GM12878 (cell line): ENCODE data around the gene COQ4. TPM values are rescaled to one million over a fixed set of nuclear protein-coding genes. Genes with fewer than 3 reads are reported as not detected.

Experiments
- ATAC-seq: fragments of 200-7000 bp; cut with Tn5 transposase; 3 replicates; pipeline ENCODE4 v1.9.1; 2020; ENCODE audit warnings: mild to moderate bottlenecking, moderate library complexity
- BruUV-seq: library from RNA; stranded (reverse); fragments of 400-500 nt; replicated peaks from 2 replicates; lab custom pipeline; 2021; lab: Mats Ljungman, UMichigan
- CTCF ChIA-PET: fragments of 300-600 bp; sonication (Branson Sonifier 250); formaldehyde crosslinking; extraction: SDS; loops from one replicate; lab custom pipeline; 2021; ENCODE audit warnings: inconsistent platforms; lab: Yijun Ruan, JAX
- POLR2A ChIA-PET: fragments of 350-600 bp; formaldehyde crosslinking; extraction: SDS; loops from one replicate; lab custom pipeline; 2021; ENCODE audit warnings: inconsistent platforms; lab: Charles Lee
- RAD21 ChIA-PET: fragments of 300-600 bp; sonication (Branson Sonifier 250); formaldehyde crosslinking; loops from one replicate; lab custom pipeline; 2023; ENCODE audit warnings: antibody characterized with exemption; ENCODE audit not compliant: unreplicated experiment; lab: Charles Lee
- SMC1A ChIA-PET: fragments of 300-600 bp; sonication (Branson Sonifier 250); formaldehyde crosslinking; loops from one replicate; lab custom pipeline; 2023; ENCODE audit not compliant: unreplicated experiment, uncharacterized antibody; lab: Charles Lee
- DNase-seq: peaks from one replicate; pipeline ENCODE4 v3.0.0-alpha.2; 2011; ENCODE audit warnings: low read depth, low spot score
- FAIRE-seq: peaks from 3 replicates; lab custom pipeline; 2011; peaks lifted over from hg19 to GRCh38; lab: Jason Lieb, UNC
- H2AFZ ChIP-seq: 2 replicates; pipeline ENCODE4 v1.6.0; 2011; ENCODE audit warnings: low read depth, low read length, control low read depth; ENCODE audit not compliant: control insufficient read depth
- H3K27ac ChIP-seq: 2 replicates; pipeline ENCODE4 v1.5.1; 2011; ENCODE audit warnings: control low read depth; ENCODE audit not compliant: control insufficient read depth, insufficient read depth
- H3K27me3 ChIP-seq, 2 experiments: replicated peaks in 1 of 2; 2 replicates each; pipeline versions ENCODE4 v1.6.0 to v1.6.1; 2011; ENCODE audit warnings: low read length in 1 of 2; ENCODE audit not compliant: control insufficient read depth in 2 of 2, insufficient read depth in 2 of 2
- H3K36me3 ChIP-seq, 2 experiments: 2 replicates each; pipeline ENCODE4 v1.5.1; 2011; ENCODE audit warnings: low read length in 1 of 2; ENCODE audit not compliant: control insufficient read depth in 2 of 2, insufficient read depth in 2 of 2
- H3K4me1 ChIP-seq: 2 replicates; pipeline ENCODE4 v1.6.1; 2011; ENCODE audit warnings: mild to moderate bottlenecking, low read length, moderate library complexity, mixed read lengths; ENCODE audit not compliant: control insufficient read depth, insufficient read depth
- H3K4me2 ChIP-seq: 2 replicates; pipeline ENCODE4 v1.6.0; 2011; ENCODE audit warnings: control low read depth; ENCODE audit not compliant: control insufficient read depth, insufficient read depth
- H3K4me3 ChIP-seq: fragments of 200-600 bp; sonication (generic); 2 replicates; pipeline ENCODE4 v1.5.1; 2016
- H3K79me2 ChIP-seq: 2 replicates; pipeline ENCODE4 v1.6.0; 2011; ENCODE audit warnings: low read length; ENCODE audit not compliant: control insufficient read depth, insufficient read depth
- H3K9ac ChIP-seq: 2 replicates; pipeline ENCODE4 v1.8.0; 2011; ENCODE audit warnings: low read length, control low read depth, mixed read lengths; ENCODE audit not compliant: control insufficient read depth, insufficient read depth
- H3K9me3 ChIP-seq: replicated peaks from 3 replicates; pipeline ENCODE4 v1.5.1; 2011; ENCODE audit warnings: mild to moderate bottlenecking, low read length; ENCODE audit not compliant: control insufficient read depth, insufficient read depth
- H4K20me1 ChIP-seq: 2 replicates; pipeline ENCODE4 v1.6.0; 2011; ENCODE audit not compliant: control insufficient read depth, insufficient read depth
- ATF7 ChIP-seq: fragments of 450-650 bp; IDR thresholded peaks from 2 replicates; pipeline ENCODE4 v1.6.1; 2016; ENCODE audit warnings: low read depth, mild to moderate bottlenecking
- BACH1 ChIP-seq: fragments of 450-650 bp; IDR thresholded peaks from 2 replicates; pipeline ENCODE4 v1.6.1; 2017; ENCODE audit warnings: mild to moderate bottlenecking, borderline replicate concordance
- BCL11A ChIP-seq: IDR thresholded peaks from 2 replicates; pipeline ENCODE4 v1.6.1; 2011; ENCODE audit warnings: low read depth, low read length
- CBX3 ChIP-seq: fragments of 200-600 bp; sonication (generic); IDR thresholded peaks from 2 replicates; pipeline ENCODE4 v1.6.1; 2016; ENCODE audit warnings: low read depth, borderline replicate concordance
- CHD4 ChIP-seq: fragments of 200-600 bp; sonication (generic); IDR thresholded peaks from 2 replicates; pipeline ENCODE4 v1.6.1; 2016; ENCODE audit warnings: mild to moderate bottlenecking
- CREB1 ChIP-seq: IDR thresholded peaks from 2 replicates; pipeline ENCODE4 v1.6.1; 2012; ENCODE audit warnings: low read depth, mild to moderate bottlenecking, inconsistent platforms
- CTCF ChIP-seq, 3 experiments: IDR thresholded peaks in 2 of 3; conservative IDR thresholded peaks in 1 of 3; 2 replicates each; pipeline ENCODE4 v1.5.1; 2011; ENCODE audit warnings: low read depth in 3 of 3, low read length in 3 of 3, mild to moderate bottlenecking in 3 of 3, control low read depth in 2 of 3, moderate library complexity in 2 of 3, inconsistent platforms in 1 of 3, mixed read lengths in 1 of 3; ENCODE audit not compliant: control insufficient read depth in 2 of 3, insufficient read depth in 1 of 3; ENCODE audit errors: extremely low read depth in 1 of 3
- JUND ChIP-seq: IDR thresholded peaks from 2 replicates; pipeline ENCODE4 v1.6.1; 2012; ENCODE audit warnings: low read depth, mild to moderate bottlenecking, low read length, improper control_type of control experiment, moderate library complexity
- LARP7 ChIP-seq: fragments of 450-650 bp; IDR thresholded peaks from 2 replicates; pipeline ENCODE4 v1.6.1; 2017; ENCODE audit warnings: mild to moderate bottlenecking
- NFXL1 ChIP-seq: fragments of 450-650 bp; IDR thresholded peaks from 2 replicates; pipeline ENCODE4 v1.6.1; 2017; ENCODE audit warnings: antibody characterized with exemption, mild to moderate bottlenecking, borderline replicate concordance
- POU2F2 ChIP-seq: IDR thresholded peaks from 3 replicates; pipeline ENCODE4 v1.6.1; 2011; ENCODE audit warnings: low read depth, mild to moderate bottlenecking, low read length, borderline replicate concordance
- PRDM15 ChIP-seq: fragments of 450-650 bp; formaldehyde crosslinking; IDR thresholded peaks from 2 replicates; pipeline ENCODE4 v1.4.0; 2020; ENCODE audit warnings: mild to moderate bottlenecking, moderate library complexity
- RAD51 ChIP-seq: fragments of 450-650 bp; IDR thresholded peaks from 2 replicates; pipeline ENCODE4 v1.6.1; 2016; ENCODE audit warnings: moderate library complexity, mild to moderate bottlenecking, inconsistent platforms
- RBBP5 ChIP-seq: fragments of 200-600 bp; sonication (generic); conservative IDR thresholded peaks from 2 replicates; pipeline ENCODE4 v1.6.1; 2016
- RELA ChIP-seq: fragments of 450-650 bp; IDR thresholded peaks from 2 replicates; pipeline ENCODE4 v1.8.0; 2014; ENCODE audit warnings: borderline replicate concordance; ENCODE audit not compliant: partially characterized antibody
- SREBF2 ChIP-seq: IDR thresholded peaks from 2 replicates; pipeline ENCODE4 v1.6.1; 2012; ENCODE audit warnings: mild to moderate bottlenecking, low read length
- SUZ12 ChIP-seq: fragments of 200-600 bp; sonication (generic); IDR thresholded peaks from one replicate; pipeline ENCODE4 v1.6.1; 2018; ENCODE audit warnings: antibody characterized with exemption, mild to moderate bottlenecking; ENCODE audit not compliant: unreplicated experiment
- TARDBP ChIP-seq: IDR thresholded peaks from 2 replicates; pipeline ENCODE4 v1.6.1; 2016; ENCODE audit warnings: borderline replicate concordance
- TCF7 ChIP-seq: IDR thresholded peaks from 2 replicates; pipeline ENCODE4 v1.6.1; 2014; ENCODE audit warnings: antibody characterized with exemption, borderline replicate concordance
- YBX1 ChIP-seq: fragments of 450-650 bp; IDR thresholded peaks from 2 replicates; pipeline ENCODE4 v1.6.1; 2016; ENCODE audit warnings: antibody characterized with exemption
- WGBS: methylation state at CpG from one replicate; pipeline ENCODE4 v1.1.6; 2016; ENCODE audit warnings: low lambda C conversion rate; ENCODE audit not compliant: insufficient replicate concordance, insufficient coverage; ENCODE audit errors: missing lambda C conversion rate; 5-methylcytosine and 5-hydroxymethylcytosine counted together
- in situ Hi-C: fragments of 300-500 bp; cut with MboI; formaldehyde crosslinking; loops from 9 replicates; pipeline ENCODE4 v1.14.3; 2018; ENCODE audit warnings: mixed read lengths
- intact Hi-C: fragments of 100-400 bp; cut with micrococcal nuclease; formaldehyde crosslinking; loops from one replicate; pipeline ENCODE4 v1.14.2; 2022; ENCODE audit not compliant: unreplicated experiment
- polyA plus RNA-seq, 11 experiments: library from polyadenylated mRNA; depleted of rRNA in 4 of 11; unstranded in 6 of 11; stranded (reverse) in 5 of 11; fragments of >200 nt; fragmentation: Nextera tagmentation in 4 of 11; fragmentation: Illumina TruSeq in 1 of 11; extraction: Ambion mirVana in 4 of 11; extraction: Trizol in 1 of 11; gene quantifications; 1 replicate in 1 of 11; 2 replicates in 10 of 11; pipeline versions ENCODE4 v1.2.1 to v1.2.3, GENCODE V29; 2011 to 2016; ENCODE audit warnings: inconsistent platforms in 2 of 11, missing spikeins in 2 of 11, low read depth in 1 of 11
- total RNA-seq, 4 experiments: library from RNA; depleted of rRNA in 3 of 4; stranded (reverse); fragments of >200 nt in 3 of 4; fragmentation: Illumina TruSeq in 1 of 4; extraction: Trizol in 1 of 4; gene quantifications; 2 replicates each; pipeline versions ENCODE4 v1.2.1 to v1.2.3, GENCODE V29; 2013 to 2021

Gene COQ4
- total and polyA plus RNA-seq, 10 of the 15 experiments (the other 5 are each of a cell fraction or from before 2014, with no cell fraction given), result 3.8 to 64.1 (median 38.6) TPM

- Histone ChIP-seq H3K9ac (no peak overlapping the region), H3K4me2 (no peak overlapping the region), H4K20me1 (no peaks in the 10 kb centered on the region), H3K4me1 (no peaks in the 10 kb centered on the region), H3K4me3 (no peak overlapping the region), H3K36me3 (peaks cover 0 to 5% of the 10 kb centered on the region in 2 experiments; a peak in 2 of 4 replicates), H3K27ac (no peak overlapping the region), H3K9me3 (no peaks in the 10 kb centered on the region), H3K79me2 (no peaks in the 10 kb centered on the region), H3K27me3 (no peaks in the 10 kb centered on the region), H2AFZ (no peak overlapping the region)
- RAD21 ChIA-PET, result no interaction called here
- BruUV-seq, result no TSS peak
- 97% methylated on average over 2 of the region's 2 CpGs for WGBS
- FAIRE-seq, result no peak
- POLR2A ChIA-PET, result no interaction called here
- in situ Hi-C loops (no loop called here), intact Hi-C loops (no loop called here)
- CTCF ChIA-PET, result no interaction called here
- TF ChIP-seq LARP7, result no peak
- no peak for TF ChIP-seq BCL11A
- TF ChIP-seq CTCF (IDR thresholded peaks at IDR 0.05 in 2 of 3, conservative IDR thresholded peaks at IDR 0.05 in 1 of 3; ENCODE audit: control insufficient read depth in 2 of 3, extremely low read depth in 1 of 3, insufficient read depth in 1 of 3, low read depth in 3 of 3, low read length in 3 of 3), result no peak
- no peak for TF ChIP-seq JUND
- no peak for TF ChIP-seq BACH1
- TF ChIP-seq RBBP5, result no peak
- no peak for TF ChIP-seq PRDM15 (CRISPR knock-in tag)
- no peak for TF ChIP-seq YBX1
- no peak for TF ChIP-seq SREBF2
- TF ChIP-seq TCF7, result no peak
- TF ChIP-seq CREB1, result no peak
- TF ChIP-seq SUZ12, result no peak
- TF ChIP-seq TARDBP, result no peak
- TF ChIP-seq RAD51, result no peak
- TF ChIP-seq POU2F2, result no peak
- TF ChIP-seq ATF7, result no peak
- TF ChIP-seq CHD4, result no peak
- no peak for TF ChIP-seq CBX3
- no peak for TF ChIP-seq NFXL1
- no peak for TF ChIP-seq RELA
- no peak for DNase-seq
- SMC1A ChIA-PET, result no interaction called here
- ATAC-seq, result no peak
These were observed 26.5 kb downstream of the COQ4 start for GRCh38 chr9:128349125-128349524.
